Measurements from ENCODE around the gene TRNAU1AP. TPM values are rescaled to one million over a fixed set of nuclear protein-coding genes. Genes with fewer than 3 reads are reported as not detected.

TRNAU1AP gene
- total RNA-seq, 1 donor, result 23.2 TPM

- TF ChIP-seq CTCF (IDR thresholded peaks at IDR 0.05; ENCODE audit: extremely low read depth, low read depth, low read length), result no peak
- Histone ChIP-seq H2AFZ (ENCODE audit: low read length) (no peak overlapping the region), H3K9me3 (ENCODE audit: low read depth, low read length) (no peaks in the 10 kb centered on the region), H3K4me3 (ENCODE audit: insufficient read depth, low read length) (no peak overlapping the region), H3K27me3 (ENCODE audit: insufficient read depth, low read length) (no peaks in the 10 kb centered on the region), H4K20me1 (ENCODE audit: insufficient read depth, low read length) (peaks cover 7% of the 10 kb centered on the region), H3K4me1 (ENCODE audit: insufficient read depth, low read length) (peaks cover 15% of the 10 kb centered on the region), H3K79me2 (ENCODE audit: insufficient read depth, low read length) (no peaks in the 10 kb centered on the region), H3K4me2 (ENCODE audit: insufficient read depth, low read length) (no peak overlapping the region), H3K27ac (ENCODE audit: low read depth, low read length) (no peak overlapping the region), H3K36me3 (ENCODE audit: insufficient read depth, low read length) (peaks cover 36% of the 10 kb centered on the region)
- DNase-seq (ENCODE audit: insufficient read length, low spot score, missing footprints), result no peak
Measured at GRCh38 chr1:28604411-28604810, 51.5 kb downstream of the TRNAU1AP start.

GRCh38 chr1:28604962-28605361, 52.1 kb downstream of the TRNAU1AP start:
- Histone ChIP-seq H3K79me2 (ENCODE audit: insufficient read depth, low read length) (no peaks in the 10 kb centered on the region), H3K36me3 (ENCODE audit: insufficient read depth, low read length) (peaks cover 36% of the 10 kb centered on the region), H3K4me2 (ENCODE audit: insufficient read depth, low read length) (no peak overlapping the region), H3K4me1 (ENCODE audit: insufficient read depth, low read length) (peaks cover 15% of the 10 kb centered on the region), H3K4me3 (ENCODE audit: insufficient read depth, low read length) (no peak overlapping the region), H3K27ac (ENCODE audit: low read depth, low read length) (no peak overlapping the region), H3K9me3 (ENCODE audit: low read depth, low read length) (no peaks in the 10 kb centered on the region), H3K27me3 (ENCODE audit: insufficient read depth, low read length) (no peaks in the 10 kb centered on the region), H2AFZ (ENCODE audit: low read length) (no peak overlapping the region), H4K20me1 (ENCODE audit: insufficient read depth, low read length) (peaks cover 7% of the 10 kb centered on the region)
- DNase-seq (ENCODE audit: insufficient read length, low spot score, missing footprints), result no peak
- no peak for TF ChIP-seq CTCF (IDR thresholded peaks at IDR 0.05; ENCODE audit: extremely low read depth, low read depth, low read length)

- Histone ChIP-seq H3K4me3 (ENCODE audit: insufficient read depth, low read length) (no peak overlapping the region), H3K79me2 (ENCODE audit: insufficient read depth, low read length) (no peaks in the 10 kb centered on the region), H3K27me3 (ENCODE audit: insufficient read depth, low read length) (no peaks in the 10 kb centered on the region), H3K9me3 (ENCODE audit: low read depth, low read length) (no peaks in the 10 kb centered on the region), H4K20me1 (ENCODE audit: insufficient read depth, low read length) (peaks cover 6% of the 10 kb centered on the region), H3K27ac (ENCODE audit: low read depth, low read length) (no peak overlapping the region), H3K4me2 (ENCODE audit: insufficient read depth, low read length) (no peak overlapping the region), H3K36me3 (ENCODE audit: insufficient read depth, low read length) (peaks cover 45% of the 10 kb centered on the region), H2AFZ (ENCODE audit: low read length) (no peak overlapping the region), H3K4me1 (ENCODE audit: insufficient read depth, low read length) (peaks cover 10% of the 10 kb centered on the region)
- DNase-seq (ENCODE audit: insufficient read length, low spot score, missing footprints), result no peak
- no peak for TF ChIP-seq CTCF (IDR thresholded peaks at IDR 0.05; ENCODE audit: extremely low read depth, low read depth, low read length)
Measured at GRCh38 chr1:28606771-28607170, 53.9 kb downstream of the TRNAU1AP start.

GRCh38 chr1:28613175-28613574, 60.3 kb downstream of the TRNAU1AP start:
- H3K4me1 ChIP-seq (ENCODE audit: insufficient read depth, low read length), result no peaks in the 10 kb centered on the region
- H3K9me3 ChIP-seq (ENCODE audit: low read depth, low read length), result no peaks in the 10 kb centered on the region
- no peaks in the 10 kb centered on the region for H4K20me1 ChIP-seq (ENCODE audit: insufficient read depth, low read length)
- H2AFZ ChIP-seq (ENCODE audit: low read length), result no peak overlapping the region
- no peak overlapping the region for H3K4me3 ChIP-seq (ENCODE audit: insufficient read depth, low read length)
- H3K27me3 ChIP-seq (ENCODE audit: insufficient read depth, low read length), result no peaks in the 10 kb centered on the region
- no peak overlapping the region for H3K27ac ChIP-seq (ENCODE audit: low read depth, low read length)
- no peaks in the 10 kb centered on the region for H3K79me2 ChIP-seq (ENCODE audit: insufficient read depth, low read length)
- TF ChIP-seq CTCF (IDR thresholded peaks at IDR 0.05; ENCODE audit: extremely low read depth, low read depth, low read length), result no peak
- no peak for DNase-seq (ENCODE audit: insufficient read length, low spot score, missing footprints)
- peaks cover 40% of the 10 kb centered on the region for H3K36me3 ChIP-seq (ENCODE audit: insufficient read depth, low read length)
- no peak overlapping the region for H3K4me2 ChIP-seq (ENCODE audit: insufficient read depth, low read length)

Small RNAs within 50 kb of the gene (small RNA-seq; reads per million reads assigned to genes)
- gene SNORA16A, result not detected
- not detected for gene SNORA44
- not detected for gene SNORA61
- gene SNORA73A, result not detected
- gene SNORA73B, result 5,085 reads per million, percentile 100 among the genes with 10 or more reads in this experiment
- 450 reads per million, percentile 98 among the genes with 10 or more reads in this experiment for gene SNORD99

Other genes starting within 250 kb of the TRNAU1AP start
- gene MED18, start 224.0 kb upstream of the TRNAU1AP start, total RNA-seq, result 14.7 and 19.5 TPM in 2 replicates
- 12.7 and 14.7 TPM in 2 replicates for gene PHACTR4, start 183.3 kb upstream of the TRNAU1AP start, total RNA-seq
- 32.1 and 35.1 TPM in 2 replicates for gene RCC1, start 47.0 kb upstream of the TRNAU1AP start, total RNA-seq
- 5.0 and 5.1 TPM in 2 replicates for gene RAB42, start 39.2 kb downstream of the TRNAU1AP start, total RNA-seq
- 27.4 and 29.0 TPM in 2 replicates for gene TAF12, start 90.0 kb downstream of the TRNAU1AP start, total RNA-seq
- gene RNU11, start 95.5 kb downstream of the TRNAU1AP start, total RNA-seq, result not detected in 2 replicates
- 10.9 and 11.9 TPM in 2 replicates for gene GMEB1, start 115.7 kb downstream of the TRNAU1AP start, total RNA-seq
- gene YTHDF2, start 183.9 kb downstream of the TRNAU1AP start, total RNA-seq, result 56.9 and 63.0 TPM in 2 replicates

All from osteoblast (primary cell).